CD1c-positive myeloid dendritic cell (primary cell): ENCODE measurements around the gene KIF22.
"Not testable (repeated sequence)": the region's sequence is repeated elsewhere in the genome, so short reads cannot be mapped to it uniquely, and the experiment has no call there.

Experiments
- DNase-seq: peaks from one replicate; pipeline ENCODE4 v3.0.0-alpha.2; 2016; ENCODE audit errors: extremely low spot score

KIF22 gene

DNA sequence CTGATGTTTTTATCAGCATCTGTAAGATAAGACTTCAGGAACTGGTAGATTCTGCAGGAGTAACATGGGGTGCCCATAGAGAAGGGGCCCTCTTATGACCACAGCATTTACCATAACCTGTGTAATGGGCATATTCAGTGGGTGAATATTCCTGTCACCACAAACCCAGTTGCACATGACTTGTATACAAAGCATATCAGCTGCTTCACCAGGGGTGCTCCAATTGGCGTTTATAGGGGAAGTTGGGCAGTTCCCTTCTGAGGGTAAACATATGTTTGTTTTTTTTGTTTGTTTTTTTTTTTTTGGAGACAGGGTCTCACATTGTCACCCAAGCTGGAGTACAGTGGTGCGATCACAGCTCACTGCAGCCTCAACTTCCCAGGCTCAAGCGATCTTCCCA lies 24.0 kb upstream of the KIF22 start:
- no peak for DNase-seq

DNA sequence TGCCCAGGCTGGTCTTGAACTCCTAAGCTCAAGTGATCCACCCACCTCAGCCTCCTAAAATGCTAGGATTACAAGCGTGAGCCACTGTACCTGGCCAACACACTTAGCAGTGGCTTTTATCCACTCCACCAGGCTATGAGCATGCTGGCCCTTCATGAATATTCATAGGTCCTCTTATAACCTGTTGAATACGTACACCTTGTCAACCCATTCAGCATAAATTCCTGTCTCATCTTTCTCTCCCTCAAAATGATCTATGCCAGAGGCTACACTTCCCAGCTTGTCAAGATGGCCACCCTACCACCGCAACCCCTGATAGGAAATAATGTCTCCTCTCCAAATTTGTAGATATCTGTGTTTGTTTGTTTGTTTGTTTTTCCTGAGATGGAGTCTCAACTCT lies 23.5 kb upstream of the KIF22 start:
- no peak for DNase-seq

- DNase-seq, result no peak
Observed at GRCh38 chr16:29769507-29769906, 21.0 kb upstream of the KIF22 start.

DNA sequence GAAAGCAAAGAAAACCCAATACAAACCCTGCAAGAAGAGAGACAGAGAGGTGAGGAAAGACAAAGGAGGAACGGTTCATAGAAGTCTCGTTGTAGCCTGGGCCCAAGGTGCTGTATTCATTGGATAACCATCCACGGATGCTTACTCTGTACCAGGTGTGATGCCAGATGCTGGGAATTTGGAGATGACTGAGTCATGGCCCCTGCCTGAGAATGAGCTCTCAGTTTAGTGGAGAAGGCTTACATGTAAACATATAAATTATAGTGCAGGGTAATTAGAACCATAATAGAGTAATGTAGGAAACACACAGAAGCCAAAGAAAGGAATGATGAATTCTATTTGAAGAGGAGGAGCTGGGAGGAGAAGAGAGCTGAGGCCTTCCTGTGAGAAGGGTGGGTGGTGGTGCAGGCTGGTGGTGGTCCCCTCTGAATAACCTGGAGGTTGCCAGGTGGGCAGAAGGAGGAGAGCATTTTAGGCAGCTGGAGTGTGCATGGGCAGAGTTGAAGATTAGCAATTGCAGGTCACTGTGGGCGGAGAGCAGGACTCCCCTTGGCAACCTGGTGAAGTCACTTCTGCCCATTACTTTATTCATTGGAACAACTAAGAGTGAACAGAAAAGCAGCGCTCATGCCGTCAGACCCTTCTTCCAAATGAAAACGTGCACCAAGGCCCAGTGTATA lies 20.2 kb upstream of the KIF22 start:
- DNase-seq, result peak; percentile 23

- DNase-seq, result not testable (repeated sequence)
Observed at GRCh38 chr16:29772330-29772729, 18.2 kb upstream of the KIF22 start.

DNA sequence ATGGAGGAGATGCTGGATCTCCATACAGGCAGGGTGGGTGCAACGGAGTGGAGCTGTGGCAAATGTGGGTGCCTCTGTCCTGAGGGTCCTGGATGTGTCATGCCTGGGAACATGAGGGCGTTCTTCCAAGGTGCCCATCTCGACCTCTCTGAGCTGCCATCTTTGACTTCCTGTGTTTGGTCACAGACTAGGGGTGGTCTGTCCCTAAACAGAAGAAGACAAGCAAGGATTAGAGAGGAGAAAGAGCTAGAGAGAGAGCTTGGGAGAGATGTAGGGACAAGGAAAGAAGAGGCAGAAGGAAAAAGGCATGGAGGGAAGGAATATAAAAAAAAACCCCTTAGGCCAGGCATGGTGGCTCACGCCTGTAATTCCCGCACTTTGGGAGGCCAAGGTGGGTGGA lies 15.8 kb upstream of the KIF22 start:
- no peak for DNase-seq

DNA sequence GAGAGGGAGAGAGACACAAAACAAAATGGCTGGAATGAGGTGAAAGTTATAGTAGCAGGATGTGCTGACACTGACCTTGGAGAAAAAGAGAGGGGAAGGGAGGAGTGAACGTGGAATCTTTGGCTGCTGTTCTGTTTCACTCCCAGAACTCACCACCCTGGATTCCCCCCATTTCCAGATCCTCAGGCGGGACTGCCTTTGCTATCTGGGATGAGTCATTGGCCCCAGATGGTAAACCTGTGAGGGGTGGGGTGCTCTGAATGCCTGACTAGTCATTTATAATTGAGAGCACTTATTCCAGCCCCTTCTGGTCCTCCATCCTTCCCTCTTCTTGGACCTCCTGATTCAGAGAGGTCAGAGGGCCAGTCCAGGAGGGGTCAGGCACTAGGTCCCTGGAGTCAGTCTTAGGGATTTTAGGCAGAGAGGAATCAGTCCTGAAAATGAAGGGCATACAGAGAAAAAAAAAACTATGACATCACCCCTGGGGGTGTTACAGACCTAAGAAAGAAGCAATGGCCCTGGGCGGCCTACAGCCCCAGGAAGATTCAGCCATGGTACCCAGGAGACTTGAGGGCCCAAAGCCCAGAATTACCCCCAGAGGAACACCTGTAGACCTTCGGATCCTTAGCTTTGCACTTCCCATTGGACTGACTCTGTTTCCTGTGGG lies 14.7 kb upstream of the KIF22 start:
- no peak for DNase-seq

DNA sequence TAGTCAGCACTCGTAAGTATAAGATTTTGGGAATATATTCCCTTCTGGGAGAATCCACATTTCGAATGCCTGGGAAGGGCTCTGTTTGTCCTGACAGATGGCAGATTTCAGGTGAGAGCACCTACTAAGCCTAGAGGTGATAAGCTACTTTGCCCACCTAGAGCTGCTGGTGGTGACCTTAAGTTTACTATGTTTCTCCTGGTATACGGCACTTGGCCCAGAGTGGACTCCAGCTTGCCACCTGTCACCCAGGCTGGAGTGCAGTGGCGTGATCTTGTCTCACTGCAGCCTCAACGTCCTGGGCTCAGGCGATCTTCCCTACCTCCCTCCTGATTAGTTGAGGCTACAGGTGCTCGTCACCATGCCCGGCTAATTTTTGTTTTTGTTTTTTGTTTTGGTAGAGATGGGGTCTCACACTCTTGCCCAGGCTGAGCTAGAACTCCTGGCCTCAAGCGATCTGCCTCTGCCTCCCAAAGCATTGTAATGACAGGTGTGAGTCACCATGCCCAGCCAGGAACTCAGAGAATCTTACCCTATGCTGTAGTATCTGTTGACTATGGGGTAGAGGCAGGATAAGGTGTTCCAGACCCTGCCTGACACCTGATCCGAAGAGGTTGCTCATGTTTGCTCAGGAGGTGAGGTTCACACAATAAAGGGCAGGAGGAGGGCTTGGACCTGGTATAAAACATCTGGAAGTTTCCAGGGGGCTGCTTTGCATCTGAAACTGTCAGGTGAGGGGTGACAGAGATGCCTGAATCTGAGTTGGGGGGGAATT lies 12.8 kb upstream of the KIF22 start, which contains the start of gene ZG16:
TSS of gene ZG16 (plus strand) at position 681 of the 775 bp plus-strand sequence. CDS start 1,011 bp downstream, outside the sequence.
- no peak for DNase-seq

GRCh38 chr16:29779474-29779873 lies 11.1 kb upstream of the KIF22 start:
- no peak for DNase-seq

GRCh38 chr16:29783094-29783953 lies 7.2 kb upstream of the KIF22 start:
- DNase-seq, result not testable (repeated sequence)

DNA sequence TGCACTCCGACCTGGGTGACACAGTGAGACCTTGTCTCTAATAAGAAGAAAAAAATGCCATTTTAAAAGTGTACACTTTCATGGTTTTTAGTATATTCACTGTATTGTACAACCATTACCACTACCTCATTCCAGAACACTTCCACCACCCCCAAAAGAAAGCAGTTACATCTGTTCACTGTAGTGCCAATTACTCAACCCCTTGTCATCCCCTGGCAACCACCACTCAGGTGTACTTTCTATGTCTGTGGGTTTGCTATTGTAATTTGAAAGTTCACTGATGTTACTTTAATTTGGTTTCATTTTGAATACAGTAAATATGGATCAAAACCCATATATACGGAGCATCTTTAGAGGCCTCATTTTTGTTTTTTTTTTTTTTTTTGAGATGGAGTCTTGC lies 6.4 kb upstream of the KIF22 start:
- no peak for DNase-seq

DNA sequence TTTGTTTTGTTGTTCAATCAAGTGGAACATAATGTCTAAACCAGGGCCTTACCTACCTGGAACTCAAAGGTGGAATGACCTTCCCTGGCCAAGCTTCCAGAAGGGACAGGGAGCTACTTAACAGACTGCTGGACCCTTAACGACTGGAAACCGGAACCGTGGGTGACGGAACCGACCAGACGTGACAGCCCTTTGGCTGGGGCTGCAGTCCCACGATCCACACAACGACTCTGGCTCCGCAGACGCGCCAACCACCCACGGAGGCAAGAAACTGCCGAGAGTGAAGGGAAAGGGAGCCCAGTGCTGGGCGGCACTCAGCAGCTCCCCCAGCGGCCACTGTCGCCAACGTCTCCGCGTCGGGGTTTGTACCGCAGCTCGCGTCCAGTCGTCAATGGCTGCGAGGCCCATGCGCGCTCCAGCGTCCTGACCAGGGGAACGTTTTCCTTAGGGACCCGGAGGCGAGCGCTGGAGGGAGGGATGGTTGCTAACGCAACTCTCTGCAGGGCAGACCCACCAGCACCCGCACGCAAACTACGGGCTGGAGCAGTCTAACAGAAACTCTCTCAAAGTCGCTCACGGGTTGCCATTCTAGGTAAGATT lies 5.5 kb upstream of the KIF22 start:
- peak; percentile 85 for DNase-seq

- DNase-seq, result not testable (repeated sequence)
Observed at GRCh38 chr16:29787155-29787554, 3.4 kb upstream of the KIF22 start.

- DNase-seq, result no peak
Observed at GRCh38 chr16:29789775-29790182, 772 bp upstream of the KIF22 start.

GRCh38 chr16:29790949-29791844 lies 646 bp downstream of the KIF22 start:
- no peak for DNase-seq

- no peak for DNase-seq
Observed at GRCh38 chr16:29791845-29792807, 1.6 kb downstream of the KIF22 start.

- not testable (repeated sequence) for DNase-seq
Observed at GRCh38 chr16:29793153-29793552, 2.6 kb downstream of the KIF22 start.

DNA sequence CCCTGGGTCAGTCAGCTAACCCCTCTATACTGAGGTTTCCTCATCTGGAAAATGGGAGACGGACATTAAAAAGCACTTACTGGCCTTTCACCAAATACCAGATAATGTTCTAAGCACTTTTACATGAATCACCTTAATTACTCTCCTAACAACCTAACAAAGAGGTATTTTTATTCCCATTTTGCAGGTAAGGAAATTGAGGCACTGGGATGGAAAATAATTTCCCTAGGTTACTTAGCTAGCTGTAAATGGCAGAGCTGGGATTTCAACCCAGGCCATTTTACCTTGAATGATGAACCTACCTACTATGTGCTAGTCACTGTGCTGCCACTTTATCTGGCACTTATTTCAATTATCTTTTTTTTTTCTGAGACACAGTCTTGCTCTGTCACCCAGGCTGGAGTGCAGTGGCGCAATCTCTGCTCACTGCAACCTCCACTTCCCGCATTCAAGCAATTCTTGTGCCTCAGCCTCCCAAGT lies 3.7 kb downstream of the KIF22 start:
- DNase-seq, result no peak

DNA sequence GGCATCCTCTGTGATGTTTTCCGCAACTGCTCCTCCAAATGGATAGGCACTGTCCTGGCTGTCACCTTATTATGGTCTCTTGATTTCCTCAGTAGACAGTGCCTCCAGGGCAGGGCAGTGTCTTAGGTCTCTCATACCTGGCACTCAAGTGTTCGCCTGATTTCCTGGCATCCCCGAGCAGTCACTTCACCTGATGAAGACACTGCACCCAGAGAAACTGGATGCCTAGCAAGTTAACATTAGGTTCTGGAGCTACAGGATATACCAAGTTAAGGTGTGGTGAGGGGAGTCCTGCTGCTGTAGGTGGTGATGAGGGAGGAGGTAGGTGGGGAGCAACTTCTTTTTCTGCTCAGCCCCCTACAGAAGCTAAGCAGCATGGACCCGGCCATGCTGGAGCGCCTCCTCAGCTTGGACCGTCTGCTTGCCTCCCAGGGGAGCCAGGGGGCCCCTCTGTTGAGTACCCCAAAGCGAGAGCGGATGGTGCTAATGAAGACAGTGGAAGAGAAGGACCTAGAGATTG lies 11.9 kb downstream of the KIF22 start:
- DNase-seq, result no peak
